ENCODE measurements around the gene TMBIM1.
"Not testable (repeated sequence)": the region's sequence is repeated elsewhere in the genome, so short reads cannot be mapped to it uniquely, and the experiment has no call there.

Gene TMBIM1

DNA sequence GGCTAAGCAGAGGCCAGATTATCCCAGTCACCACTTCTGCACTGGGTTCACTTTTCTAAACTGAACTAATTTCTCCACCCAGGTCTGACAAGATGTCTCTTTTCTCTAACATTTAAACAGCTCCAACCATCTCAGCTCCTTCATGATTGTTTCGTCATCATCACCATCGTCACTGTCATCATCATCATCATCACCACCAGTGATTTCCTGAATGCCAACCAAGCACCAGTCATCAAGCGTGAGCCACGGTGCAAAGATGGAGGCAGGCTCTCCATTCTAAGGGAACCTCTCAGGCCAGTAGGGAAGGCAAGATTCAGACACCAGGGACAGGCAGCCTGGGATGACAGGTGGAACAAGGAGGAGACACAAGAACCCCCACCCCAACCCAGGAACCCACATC lies 25.5 kb upstream of the TMBIM1 start:
- DNase-seq = no peak

GRCh38 chr2:218317303-218317630 lies 25.0 kb upstream of the TMBIM1 start:
- no peak for DNase-seq

DNA sequence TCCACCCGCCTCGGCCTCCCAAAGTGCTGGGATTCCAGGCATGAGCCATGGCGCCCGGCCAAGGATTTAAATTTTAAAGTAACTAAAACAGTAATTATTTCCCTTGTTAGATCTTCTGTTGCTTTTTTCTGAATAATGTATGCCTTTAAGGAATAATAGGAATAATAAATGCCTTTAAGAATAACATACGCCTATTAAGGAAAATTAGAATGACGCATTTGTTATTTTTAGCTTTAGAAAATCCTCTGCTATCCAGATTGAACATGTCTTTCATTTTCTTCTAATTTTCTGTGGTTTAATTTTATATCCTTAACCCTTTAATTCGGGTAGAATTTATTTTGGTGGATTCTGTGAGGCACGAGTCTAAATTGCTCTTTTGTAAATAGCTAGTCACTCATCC lies 23.1 kb upstream of the TMBIM1 start:
- DNase-seq = no peak

DNA sequence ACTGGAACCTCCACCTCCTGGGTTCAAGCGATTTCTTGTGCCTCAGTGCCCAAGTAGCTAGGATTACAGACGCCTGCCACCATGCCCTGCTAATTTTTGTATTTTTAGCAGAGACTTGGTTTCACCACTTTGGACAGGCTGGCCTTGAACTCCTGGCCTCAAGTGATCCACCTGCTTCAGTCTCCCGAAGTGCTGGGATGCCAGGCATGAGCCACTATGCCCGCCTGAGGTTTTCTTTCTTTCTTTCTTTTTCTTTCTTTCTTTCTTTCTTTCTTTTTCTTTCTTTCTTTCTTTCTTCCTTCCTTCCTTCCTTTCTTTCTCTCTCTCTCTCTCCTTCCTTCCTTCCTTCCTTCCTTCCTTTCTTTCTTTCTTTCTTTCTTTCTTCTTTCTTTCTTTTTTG lies 22.5 kb upstream of the TMBIM1 start:
- not testable (repeated sequence) for DNase-seq

- DNase-seq = no peak
Measured at GRCh38 chr2:218313356-218313755, 21.1 kb upstream of the TMBIM1 start.

GRCh38 chr2:218312267-218312756 lies 20.0 kb upstream of the TMBIM1 start:
- DNase-seq = no peak

DNA sequence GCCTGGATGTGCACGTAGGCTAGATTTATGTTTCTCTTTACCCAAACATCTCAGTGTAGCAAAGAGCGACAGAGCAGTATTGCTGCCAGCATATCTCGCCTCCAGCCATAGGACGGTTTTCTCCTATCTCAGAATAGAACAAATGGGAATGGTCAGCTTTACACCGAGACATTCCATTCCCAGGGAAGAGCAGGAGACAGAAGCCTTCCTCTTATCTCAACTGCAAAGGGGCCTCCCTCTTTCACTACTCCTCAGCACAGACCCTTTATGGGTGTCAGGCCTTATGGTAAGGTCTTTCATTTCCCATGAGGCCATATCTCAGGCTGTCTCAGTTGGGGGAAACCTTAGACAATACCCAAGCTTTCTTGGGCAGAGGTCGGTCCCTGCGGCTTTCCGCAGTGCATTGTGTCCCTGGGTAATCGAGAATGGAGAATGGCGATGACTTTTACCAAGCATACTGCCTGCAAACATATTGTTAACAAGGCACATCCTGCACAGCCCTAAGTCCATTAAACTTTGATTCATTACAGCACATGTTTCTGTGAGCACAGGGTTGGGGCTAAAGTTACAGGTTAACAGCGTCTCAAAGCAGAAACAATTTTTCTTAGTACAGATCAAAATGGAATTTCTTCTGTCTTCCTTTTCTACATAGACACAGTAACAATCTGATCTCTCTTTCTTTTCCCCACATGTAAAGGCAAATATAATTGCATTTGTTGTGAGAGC lies 19.4 kb upstream of the TMBIM1 start:
- DNase-seq = not testable (repeated sequence)

DNA sequence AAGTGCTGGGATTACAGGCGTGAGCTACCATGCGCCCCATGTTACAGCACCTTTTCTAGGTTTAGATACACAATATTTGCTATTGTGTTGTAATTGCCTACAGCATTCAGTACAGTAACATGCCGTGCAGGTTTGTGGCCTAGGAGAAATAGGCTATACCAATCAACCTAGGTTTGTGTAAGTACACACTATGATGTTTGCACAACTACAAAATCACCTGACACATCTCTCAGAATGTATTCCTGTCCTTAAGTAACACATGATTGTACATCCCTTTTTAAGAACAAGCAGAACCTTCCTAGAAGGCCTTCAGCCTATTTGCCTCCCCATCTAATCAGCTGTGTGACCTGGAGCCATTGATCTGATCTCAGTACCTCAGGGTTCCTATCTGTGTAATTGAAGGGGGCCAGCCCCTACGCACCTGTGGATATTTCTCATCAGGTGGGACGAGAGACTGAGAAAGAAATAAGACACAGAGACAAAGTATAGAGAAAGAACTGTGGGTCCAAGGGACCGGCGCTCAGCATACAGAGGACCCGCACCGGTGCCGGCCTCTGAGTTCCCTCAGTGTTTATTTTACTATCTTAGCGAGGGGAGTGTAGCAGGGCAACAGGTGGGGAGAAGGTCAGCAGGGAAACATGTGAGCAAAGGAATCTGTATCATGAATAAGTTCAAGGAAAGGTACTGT lies 18.7 kb upstream of the TMBIM1 start:
- no peak for DNase-seq

- no peak for DNase-seq
Measured at GRCh38 chr2:218307415-218308090, 15.2 kb upstream of the TMBIM1 start.

DNA sequence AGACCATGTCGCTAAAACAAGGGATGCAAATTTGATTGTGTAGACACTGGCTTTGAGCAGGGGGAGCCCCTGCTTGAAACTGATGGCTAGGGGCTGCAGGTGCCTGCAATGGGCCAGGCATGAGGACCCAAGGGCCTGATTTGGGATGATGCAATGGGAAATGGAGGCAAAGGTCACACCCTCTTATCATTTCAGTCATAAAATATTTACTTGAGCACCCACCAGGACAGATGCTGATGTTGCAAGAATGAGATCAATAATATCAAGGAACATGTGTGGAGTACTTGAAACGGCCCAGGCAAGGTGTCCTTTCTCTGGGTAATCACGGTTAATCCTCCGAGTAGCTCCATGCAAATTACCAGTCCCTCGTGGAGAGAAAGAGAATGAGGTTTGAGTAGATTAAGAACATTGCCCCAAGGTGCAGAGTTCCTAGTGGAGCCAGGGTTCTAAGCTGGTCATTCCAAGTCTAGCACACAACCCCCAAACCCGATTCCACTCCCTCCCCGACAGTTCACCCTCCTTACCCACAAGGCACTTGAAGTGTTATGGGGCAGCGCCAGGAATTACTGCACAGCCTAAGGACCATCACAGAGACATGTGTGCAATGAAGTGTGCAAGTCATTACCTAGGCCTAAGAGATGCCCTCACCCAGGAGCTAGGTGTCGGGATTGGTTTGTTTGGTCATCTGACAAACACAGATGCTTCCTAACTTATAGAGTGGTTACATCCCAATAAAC lies 14.0 kb upstream of the TMBIM1 start:
- DNase-seq = no peak

GRCh38 chr2:218305383-218305782 lies 13.1 kb upstream of the TMBIM1 start:
- DNase-seq = no peak

- peak; percentile 80 for DNase-seq
Measured at GRCh38 chr2:218301176-218301819, 9.0 kb upstream of the TMBIM1 start.

GRCh38 chr2:218300141-218300540 lies 7.8 kb upstream of the TMBIM1 start:
- no peak for DNase-seq

DNA sequence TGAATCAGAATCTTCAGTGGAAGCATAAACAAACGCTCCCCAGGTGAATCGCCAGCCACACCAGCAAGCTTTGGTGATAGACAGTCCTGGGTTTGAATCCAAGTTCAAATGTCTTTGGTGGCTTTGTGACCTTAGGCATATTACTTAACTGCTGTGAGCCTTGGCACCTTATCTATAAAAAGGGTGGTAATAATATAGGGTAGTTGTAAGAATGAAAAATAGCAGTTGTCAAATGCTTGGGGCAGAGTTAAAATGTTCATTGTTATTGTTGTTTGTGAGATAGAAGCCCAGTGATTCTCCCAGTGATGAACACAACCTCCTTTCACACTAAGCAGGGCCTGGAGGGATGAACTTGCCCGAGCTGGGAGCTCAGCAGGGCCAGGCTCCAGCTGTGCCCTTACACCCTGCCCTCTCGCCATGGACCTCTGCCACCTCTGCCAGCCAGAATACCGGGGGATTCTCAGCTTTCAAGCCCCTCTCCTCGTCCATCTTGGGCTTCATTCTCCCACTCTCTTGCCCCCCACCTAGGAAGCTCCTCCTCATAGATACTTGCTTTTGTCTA lies 6.1 kb upstream of the TMBIM1 start:
- DNase-seq = no peak

DNA sequence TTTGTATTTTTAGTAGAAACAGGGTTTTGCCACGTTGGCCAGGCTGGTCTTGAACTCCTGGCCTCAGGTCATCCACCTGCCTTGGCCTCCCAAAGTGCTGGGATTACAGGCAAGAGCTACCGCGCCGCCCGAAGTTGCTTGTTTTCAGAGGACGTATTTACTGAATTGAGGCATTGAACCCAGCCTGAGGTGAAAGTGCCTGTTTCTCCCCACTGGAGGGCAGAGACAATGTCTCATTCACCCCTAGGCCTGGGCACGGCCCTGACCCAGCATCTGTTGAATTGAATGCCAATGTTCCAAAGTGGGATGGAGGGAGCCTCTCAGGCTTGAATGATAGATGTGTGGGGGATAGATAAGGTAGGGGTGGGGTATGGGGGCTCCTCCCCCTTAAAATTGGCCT lies 4.5 kb upstream of the TMBIM1 start:
- no peak for DNase-seq

DNA sequence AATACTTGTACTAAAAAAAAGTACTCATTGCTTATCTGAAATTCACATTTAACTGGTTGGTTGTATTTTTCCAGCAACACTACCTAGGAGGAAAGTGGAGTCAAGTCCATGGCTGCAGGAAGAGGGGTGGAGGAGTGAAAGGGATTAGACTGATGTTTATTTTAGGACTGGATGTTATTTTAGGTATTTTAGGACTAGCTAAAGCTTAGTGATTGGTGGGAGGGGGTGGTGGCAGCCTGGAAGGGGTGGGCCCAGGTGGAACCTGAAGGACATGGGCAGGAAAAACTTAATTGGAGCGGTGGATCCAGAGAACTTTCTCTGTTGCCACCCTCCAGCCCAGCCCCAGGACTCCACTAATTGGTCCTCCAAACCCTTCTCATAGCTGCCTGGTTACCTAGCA lies 3.9 kb upstream of the TMBIM1 start:
- DNase-seq = no peak

DNA sequence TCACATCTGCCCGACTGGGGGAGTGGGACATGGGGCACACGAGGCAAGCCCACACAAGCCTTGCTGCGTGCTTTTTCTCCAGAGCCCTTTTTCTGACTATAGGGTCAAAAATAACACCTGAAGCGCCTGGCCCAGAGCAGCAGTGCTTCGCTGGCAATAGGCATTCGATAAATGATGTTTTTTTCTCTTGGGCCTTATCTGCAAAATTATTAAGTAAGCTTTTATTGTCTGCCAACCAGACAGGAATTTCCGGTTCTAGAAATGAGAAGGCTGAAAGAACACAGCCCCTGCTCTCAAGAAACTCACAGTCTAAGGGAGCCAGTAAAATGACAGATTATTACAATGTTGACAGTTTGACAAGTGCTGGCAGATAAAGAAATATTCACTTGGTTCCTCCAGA lies 2.7 kb upstream of the TMBIM1 start:
- no peak for DNase-seq

GRCh38 chr2:218294430-218295022 lies 2.2 kb upstream of the TMBIM1 start:
- no peak for DNase-seq

- DNase-seq = no peak
Measured at GRCh38 chr2:218293715-218294429, 1.6 kb upstream of the TMBIM1 start.

GRCh38 chr2:218291318-218292047 lies 820 bp downstream of the TMBIM1 start:
- DNase-seq = no peak
